Lower leg skin (tissue), 3 donors: ENCODE measurements around the gene ZNF511.

ENCODE experiments used
- CTCF ChIP-seq, 3 donors: fragments of 450-650 bp; IDR thresholded peaks; one replicate each; pipeline ENCODE4 v1.5.1; 2016; ENCODE audit warnings: antibody characterized with exemption in 3 of 3, mild to moderate bottlenecking in 3 of 3, moderate library complexity in 2 of 3
- POLR2A ChIP-seq, 2 donors: fragments of 450-650 bp; IDR thresholded peaks; one replicate each; pipeline ENCODE4 v1.6.1; 2016 to 2017; ENCODE audit warnings: antibody characterized with exemption in 2 of 2, mild to moderate bottlenecking in 1 of 2, moderate library complexity in 1 of 2

- TF ChIP-seq POLR2A (IDR thresholded peaks at IDR 0.05) (no peak), CTCF (IDR thresholded peaks at IDR 0.05) (no peak)
Observed at GRCh38 chr10:133279326-133280226, 29.1 kb upstream of the ZNF511 start.
